ENCODE results near the gene ATF6. TPM values are rescaled to one million over a fixed set of nuclear protein-coding genes. Genes with fewer than 3 reads are reported as not detected.

Gene ATF6
- total and polyA plus RNA-seq, 2 donors (not counting 3 experiments of a cell fraction or from before 2014, with no cell fraction given) = 24.9 to 40.3 TPM

- H3K27me3 ChIP-seq (ENCODE audit: control insufficient read depth in 2 of 2, insufficient read depth in 2 of 2, low read length in 2 of 2) = no peaks in the 10 kb centered on the region
- no peak overlapping the region for H2AFZ ChIP-seq (ENCODE audit: low read depth, low read length)
- no TSS peak for BruUV-seq (replicated peaks)
- H3K4me2 ChIP-seq (ENCODE audit: insufficient read depth, low read length) = no peak overlapping the region
- no peaks in the 10 kb centered on the region for H3K9me3 ChIP-seq (replicated peaks; ENCODE audit: control insufficient read depth, insufficient read depth, low read length)
- dilution Hi-C loops (cut with MboI; ENCODE audit: extremely low pct_ligation_motif_present, low sequenced_read_pairs) = no loop called here
- no peak overlapping the region for H3K4me3 ChIP-seq (replicated peaks in 1 of 3; ENCODE audit: insufficient read depth in 1 of 3, low read depth in 1 of 3, low read length in 3 of 3)
- no peak overlapping the region for H3K9ac ChIP-seq (replicated peaks; ENCODE audit: extremely low read depth, insufficient read depth, low read length)
- no peaks in the 10 kb centered on the region for H4K20me1 ChIP-seq (replicated peaks; ENCODE audit: control insufficient read depth, extremely low read depth, insufficient read depth, low read length)
- no peak for DNase-seq (ENCODE audit: low read depth, low spot score)
- H3K79me2 ChIP-seq (ENCODE audit: control insufficient read depth, insufficient read depth, low read length) = no peaks in the 10 kb centered on the region
- TF ChIP-seq MYC (IDR thresholded peaks at IDR 0.05; ENCODE audit: low read depth, low read length) = no peak
- TF ChIP-seq POLR2AphosphoS5 (IDR thresholded peaks at IDR 0.05; ENCODE audit: insufficient read depth, low read depth, low read length) = no peak
- no peak for TF ChIP-seq POLR2A (IDR thresholded peaks at IDR 0.05; ENCODE audit: low read depth, low read length)
- TF ChIP-seq EZH2 (IDR thresholded peaks at IDR 0.05; ENCODE audit: borderline replicate concordance, low read depth, low read length, severe bottlenecking) = no peak
- TF ChIP-seq, protein P1, sequence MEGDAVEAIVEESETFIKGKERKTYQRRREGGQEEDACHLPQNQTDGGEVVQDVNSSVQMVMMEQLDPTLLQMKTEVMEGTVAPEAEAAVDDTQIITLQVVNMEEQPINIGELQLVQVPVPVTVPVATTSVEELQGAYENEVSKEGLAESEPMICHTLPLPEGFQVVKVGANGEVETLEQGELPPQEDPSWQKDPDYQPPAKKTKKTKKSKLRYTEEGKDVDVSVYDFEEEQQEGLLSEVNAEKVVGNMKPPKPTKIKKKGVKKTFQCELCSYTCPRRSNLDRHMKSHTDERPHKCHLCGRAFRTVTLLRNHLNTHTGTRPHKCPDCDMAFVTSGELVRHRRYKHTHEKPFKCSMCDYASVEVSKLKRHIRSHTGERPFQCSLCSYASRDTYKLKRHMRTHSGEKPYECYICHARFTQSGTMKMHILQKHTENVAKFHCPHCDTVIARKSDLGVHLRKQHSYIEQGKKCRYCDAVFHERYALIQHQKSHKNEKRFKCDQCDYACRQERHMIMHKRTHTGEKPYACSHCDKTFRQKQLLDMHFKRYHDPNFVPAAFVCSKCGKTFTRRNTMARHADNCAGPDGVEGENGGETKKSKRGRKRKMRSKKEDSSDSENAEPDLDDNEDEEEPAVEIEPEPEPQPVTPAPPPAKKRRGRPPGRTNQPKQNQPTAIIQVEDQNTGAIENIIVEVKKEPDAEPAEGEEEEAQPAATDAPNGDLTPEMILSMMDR (IDR thresholded peaks at IDR 0.05; ENCODE audit: extremely low read depth in 1 of 2, insufficient read depth in 1 of 2, low read depth in 1 of 2, low read length in 2 of 2) = no peak
- TF ChIP-seq GATA2 (IDR thresholded peaks at IDR 0.05; ENCODE audit: insufficient read depth, insufficient read length, low read depth, low read length) = no peak
- TF ChIP-seq MAX (IDR thresholded peaks at IDR 0.05; ENCODE audit: insufficient read depth, insufficient read length) = no peak
- TF ChIP-seq FOS (IDR thresholded peaks at IDR 0.05; ENCODE audit: borderline replicate concordance, insufficient read depth, low read length) = no peak
- no peak for TF ChIP-seq JUN (IDR thresholded peaks at IDR 0.05; ENCODE audit: borderline replicate concordance, insufficient read depth, insufficient read length, low read depth)
- ChIA-PET CTCF (interaction anchor here (1.1 to 1.4 kb wide), 6 partner anchors 9 to 161 kb away, joined by 3 to 7 read pairs (median 4); no protein-coding TSS in a partner anchor), POLR2A (no interaction called here)
- H3K4me1 ChIP-seq (ENCODE audit: control insufficient read depth, extremely low read depth, insufficient read depth, low read length) = no peaks in the 10 kb centered on the region
- intact Hi-C loops (cut with micrococcal nuclease) = no loop called here
- no peaks in the 10 kb centered on the region for H3K9me1 ChIP-seq (replicated peaks; ENCODE audit: control insufficient read depth, extremely low read depth, insufficient read depth, low read length)
- peaks cover 0 to 2% of the 10 kb centered on the region in 2 experiments for H3K36me3 ChIP-seq (ENCODE audit: control insufficient read depth in 2 of 2, extremely low read depth in 1 of 2, insufficient read depth in 2 of 2, low read length in 2 of 2)
- no peak for FAIRE-seq
- H3K27ac ChIP-seq (ENCODE audit: insufficient read depth, low read depth, low read length) = no peak overlapping the region
Measured at GRCh38 chr1:161953256-161953920, 187.3 kb downstream of the ATF6 start.

All from endothelial cell of umbilical vein (primary cell).